Measurements from ENCODE around the gene GALNTL6.

- TF ChIP-seq CTCF (IDR thresholded peaks at IDR 0.05) = no peak
- no peak for TF ChIP-seq POLR2A (IDR thresholded peaks at IDR 0.05)
- no peak for TF ChIP-seq POLR2AphosphoS5 (IDR thresholded peaks at IDR 0.05)
These were observed 1179.6 kb downstream of the GALNTL6 start for GRCh38 chr4:172992648-172993378.
